Stimulated activated effector memory CD8-positive, alpha-beta T cell treated with anti-CD3 and anti-CD28 coated beads, Interleukin-12 subunit alpha, Interleukin-12 subunit beta, amount 100 ng/mL, for 72 hours (primary cell): Measurements from ENCODE around the gene AGAP1.

Experiments used
- ATAC-seq: fragments of 150-1000 bp; cut with Tn5 transposase; 2 replicates; pipeline ENCODE4 v1.10.0; 2021
- DNase-seq, 2 donors: peaks; one replicate each; pipeline ENCODE4 v3.0.0; 2021 to 2022; ENCODE audit warnings: low spot score in 2 of 2
- H3K27ac Mint-ChIP-seq: one replicate; pipeline ENCODE4 v1.8.0; 2022; ENCODE audit warnings: mild to moderate bottlenecking, mixed read lengths
- H3K36me3 Mint-ChIP-seq: one replicate; pipeline ENCODE4 v1.8.0; 2022; ENCODE audit warnings: mild to moderate bottlenecking, mixed read lengths
- H3K4me1 Mint-ChIP-seq: one replicate; pipeline ENCODE4 v1.8.0; 2022; ENCODE audit warnings: mixed read lengths
- H3K4me3 Mint-ChIP-seq: one replicate; pipeline ENCODE4 v1.8.0; 2022; ENCODE audit warnings: mild to moderate bottlenecking, mixed read lengths
- H3K9me3 Mint-ChIP-seq: one replicate; pipeline ENCODE4 v1.8.0; 2022; ENCODE audit warnings: mixed read lengths

AGAP1 gene

GRCh38 chr2:235844561-235844960 lies 350.7 kb downstream of the AGAP1 start:
- H3K9me3 Mint-ChIP-seq = no peaks in the 10 kb centered on the region
- H3K27ac Mint-ChIP-seq = no peak overlapping the region
- no peak overlapping the region for H3K4me3 Mint-ChIP-seq
- H3K36me3 Mint-ChIP-seq = no peaks in the 10 kb centered on the region
- ATAC-seq = no peak
- DNase-seq = no peak
- peaks cover 27% of the 10 kb centered on the region for H3K4me1 Mint-ChIP-seq

DNA sequence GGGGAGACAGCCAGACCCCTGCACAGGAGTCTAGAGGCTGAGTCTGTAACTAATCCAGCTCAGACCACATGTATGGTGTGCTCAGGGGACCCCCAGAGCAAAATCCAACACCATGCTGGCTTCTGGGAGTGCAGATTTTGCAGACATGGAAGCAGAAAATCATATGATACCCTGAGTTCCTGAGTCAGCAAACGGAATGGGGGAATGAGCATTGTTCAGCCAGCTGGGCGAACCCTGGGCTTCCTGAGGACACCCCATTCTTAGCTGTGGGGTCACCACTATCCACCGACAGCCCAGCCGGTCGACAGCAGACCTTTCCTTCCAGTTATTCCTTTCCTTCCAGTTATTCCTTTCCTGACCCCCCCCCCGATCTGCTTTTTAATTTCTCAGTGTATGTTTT lies 351.4 kb downstream of the AGAP1 start:
- H3K27ac Mint-ChIP-seq = no peak overlapping the region
- DNase-seq (no peak), ATAC-seq (no peak)
- H3K4me3 Mint-ChIP-seq = no peak overlapping the region
- no peaks in the 10 kb centered on the region for H3K36me3 Mint-ChIP-seq
- H3K9me3 Mint-ChIP-seq = no peaks in the 10 kb centered on the region
- H3K4me1 Mint-ChIP-seq = peaks cover 31% of the 10 kb centered on the region

- no peak for ATAC-seq
- Mint-ChIP-seq H3K4me3 (no peak overlapping the region), H3K27ac (no peak overlapping the region), H3K4me1 (peaks cover 27% of the 10 kb centered on the region), H3K9me3 (no peaks in the 10 kb centered on the region), H3K36me3 (no peaks in the 10 kb centered on the region)
- no peak for DNase-seq
Measured at GRCh38 chr2:235847576-235847975, 353.7 kb downstream of the AGAP1 start.

DNA sequence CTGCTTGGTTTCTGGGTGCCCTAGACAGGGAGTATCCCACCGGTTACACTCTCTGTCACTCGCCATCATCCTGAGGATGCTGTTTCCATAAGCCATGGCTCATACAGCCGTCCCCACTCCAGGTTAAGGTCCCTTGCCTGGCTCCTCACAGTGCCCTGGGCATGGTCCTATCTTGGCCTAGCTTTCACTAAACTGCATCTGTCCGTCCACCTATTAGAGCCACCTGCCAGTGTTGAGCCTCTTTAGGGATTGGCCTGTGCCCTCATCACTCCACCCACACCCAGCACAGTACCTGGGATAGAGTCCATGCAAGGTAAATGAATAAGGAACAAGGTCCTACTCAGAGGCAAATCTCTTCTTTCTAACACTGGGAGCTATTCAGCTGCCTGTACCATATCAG lies 354.2 kb downstream of the AGAP1 start:
- DNase-seq = no peak
- no peaks in the 10 kb centered on the region for H3K36me3 Mint-ChIP-seq
- no peaks in the 10 kb centered on the region for H3K9me3 Mint-ChIP-seq
- H3K4me1 Mint-ChIP-seq = peaks cover 26% of the 10 kb centered on the region
- no peak overlapping the region for H3K4me3 Mint-ChIP-seq
- H3K27ac Mint-ChIP-seq = no peak overlapping the region
- ATAC-seq = no peak

DNA sequence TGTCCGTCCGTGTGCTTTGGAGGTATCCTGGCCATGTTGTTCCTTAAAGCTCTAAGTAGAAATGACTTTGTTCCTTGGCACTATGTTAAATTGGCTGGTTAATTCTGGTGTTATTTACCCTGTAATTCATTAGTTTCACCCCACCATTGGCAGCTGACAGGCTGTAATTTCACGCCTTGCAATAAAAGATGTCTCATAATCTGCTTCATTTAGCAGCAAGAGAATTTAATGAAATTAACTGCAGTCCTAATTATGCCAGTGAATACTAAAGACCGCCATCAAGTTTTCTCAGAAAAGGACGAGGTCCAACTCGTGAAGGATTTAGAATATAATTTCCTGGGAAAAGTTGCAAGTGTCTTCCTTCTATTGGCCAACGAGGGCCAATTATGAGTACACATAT lies 355.1 kb downstream of the AGAP1 start:
- Mint-ChIP-seq H3K4me3 (no peak overlapping the region), H3K36me3 (no peaks in the 10 kb centered on the region), H3K4me1 (peaks cover 17% of the 10 kb centered on the region), H3K9me3 (no peaks in the 10 kb centered on the region), H3K27ac (no peak overlapping the region)
- no peak for ATAC-seq
- no peak for DNase-seq

- H3K4me1 Mint-ChIP-seq = peaks cover 11% of the 10 kb centered on the region
Measured at GRCh38 chr2:235849489-235849888, 355.6 kb downstream of the AGAP1 start.

DNA sequence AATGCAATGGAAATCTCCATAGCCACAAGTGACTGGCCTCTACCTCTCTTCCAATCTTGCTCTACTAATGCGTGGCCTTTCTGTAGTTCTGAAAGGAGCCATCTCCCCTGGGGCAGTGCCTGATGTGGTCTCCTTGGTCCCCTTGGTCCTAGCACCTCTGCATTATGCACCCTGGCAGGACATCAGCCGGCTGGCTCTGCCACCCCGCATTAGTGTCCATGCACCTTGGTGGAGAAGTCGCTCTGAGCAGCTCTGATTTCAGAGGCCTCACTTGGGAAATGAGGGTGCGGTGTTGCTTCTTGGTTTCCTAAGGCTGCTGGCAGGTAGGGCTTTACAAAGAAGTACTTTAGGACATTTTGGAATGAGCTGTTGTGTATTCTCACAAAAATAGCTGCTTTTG lies 356.4 kb downstream of the AGAP1 start:
- ATAC-seq = no peak
- Mint-ChIP-seq H3K4me3 (no peak overlapping the region), H3K27ac (no peak overlapping the region), H3K36me3 (no peaks in the 10 kb centered on the region), H3K4me1 (peaks cover 7% of the 10 kb centered on the region), H3K9me3 (no peaks in the 10 kb centered on the region)
- DNase-seq = no peak

More at GRCh38 chr2:235849489-235849888, 355.6 kb downstream of the AGAP1 start:
- Mint-ChIP-seq H3K4me3 (no peak overlapping the region), H3K36me3 (no peaks in the 10 kb centered on the region), H3K27ac (no peak overlapping the region), H3K9me3 (no peaks in the 10 kb centered on the region)
- no peak for ATAC-seq
- DNase-seq = no peak

- no peaks in the 10 kb centered on the region for H3K36me3 Mint-ChIP-seq
- H3K9me3 Mint-ChIP-seq = no peaks in the 10 kb centered on the region
Measured at GRCh38 chr2:235850771-235851551, 357.1 kb downstream of the AGAP1 start.

DNA sequence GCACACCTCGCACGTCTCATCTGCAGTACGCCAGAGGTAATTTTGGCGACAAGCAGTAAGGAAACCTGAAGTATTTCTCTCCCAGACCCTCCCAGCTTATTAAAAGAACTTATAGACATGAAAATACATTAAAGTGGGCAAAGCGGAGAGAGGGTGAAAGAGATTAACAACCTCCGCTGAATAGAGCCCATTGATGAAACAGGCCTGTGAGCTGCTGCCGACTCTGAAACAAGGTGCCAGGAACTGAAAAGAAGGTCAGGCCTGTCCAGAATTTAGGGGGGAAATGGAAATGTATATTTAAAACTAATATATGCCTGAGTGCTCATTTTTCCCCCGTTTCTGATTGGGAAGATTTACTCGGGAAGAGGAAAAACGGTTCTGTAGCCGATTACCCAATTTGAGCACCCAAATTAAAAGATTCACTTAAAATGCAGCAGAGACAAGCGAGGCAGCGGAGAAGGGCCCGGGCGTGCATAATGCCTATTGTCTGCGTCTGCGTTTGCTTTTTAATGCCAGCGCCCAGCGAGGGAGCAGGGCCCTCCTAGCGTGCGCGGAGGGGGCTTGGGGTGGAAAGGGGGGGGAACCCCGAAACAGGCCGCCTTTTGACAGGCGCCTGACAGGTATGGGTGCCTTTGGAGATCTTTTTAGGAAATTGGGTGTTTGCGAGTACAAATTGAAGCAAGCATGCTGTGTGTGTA lies 358.1 kb downstream of the AGAP1 start:
- no peak for DNase-seq
- ATAC-seq = no peak
- no peaks in the 10 kb centered on the region for H3K36me3 Mint-ChIP-seq
- no peaks in the 10 kb centered on the region for H3K9me3 Mint-ChIP-seq
- H3K4me1 Mint-ChIP-seq = peaks cover 7% of the 10 kb centered on the region
- H3K27ac Mint-ChIP-seq = no peak overlapping the region
- H3K4me3 Mint-ChIP-seq = no peak overlapping the region

More at GRCh38 chr2:235850771-235851551, 357.1 kb downstream of the AGAP1 start:
- Mint-ChIP-seq H3K27ac (no peak overlapping the region), H3K4me1 (peaks cover 7% of the 10 kb centered on the region), H3K4me3 (no peak overlapping the region)
- DNase-seq = no peak
- ATAC-seq = no peak

GRCh38 chr2:235852526-235852920 lies 358.7 kb downstream of the AGAP1 start:
- DNase-seq = no peak
- Mint-ChIP-seq H3K4me3 (no peak overlapping the region), H3K36me3 (no peaks in the 10 kb centered on the region), H3K4me1 (peaks cover 7% of the 10 kb centered on the region), H3K27ac (no peak overlapping the region), H3K9me3 (no peaks in the 10 kb centered on the region)
- ATAC-seq = no peak

DNA sequence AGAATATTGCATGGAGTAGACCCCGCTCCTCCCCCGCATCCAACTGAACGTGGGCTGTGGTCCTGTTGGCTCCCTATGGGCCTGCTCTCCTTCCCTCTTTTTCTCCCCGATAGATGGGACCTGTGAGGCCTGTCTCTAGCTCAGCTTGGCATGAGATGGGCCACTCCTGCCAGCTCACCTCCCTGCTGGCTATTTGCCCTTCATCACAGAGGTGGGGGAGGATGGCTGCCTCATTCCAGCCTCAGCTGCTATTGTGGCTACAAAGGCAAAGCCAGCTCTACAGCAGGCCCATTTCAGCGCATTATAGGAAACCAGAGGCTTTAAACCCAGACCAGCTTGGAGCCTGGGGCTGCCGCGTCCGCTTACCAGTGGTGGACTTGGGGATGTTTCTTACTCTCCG lies 360.4 kb downstream of the AGAP1 start:
- H3K27ac Mint-ChIP-seq = peak overlapping the region; percentile 72
- no peak overlapping the region for H3K4me3 Mint-ChIP-seq
- no peaks in the 10 kb centered on the region for H3K36me3 Mint-ChIP-seq
- DNase-seq (no peak), ATAC-seq (no peak)
- H3K9me3 Mint-ChIP-seq = no peaks in the 10 kb centered on the region
- H3K4me1 Mint-ChIP-seq = peaks cover 7% of the 10 kb centered on the region

DNA sequence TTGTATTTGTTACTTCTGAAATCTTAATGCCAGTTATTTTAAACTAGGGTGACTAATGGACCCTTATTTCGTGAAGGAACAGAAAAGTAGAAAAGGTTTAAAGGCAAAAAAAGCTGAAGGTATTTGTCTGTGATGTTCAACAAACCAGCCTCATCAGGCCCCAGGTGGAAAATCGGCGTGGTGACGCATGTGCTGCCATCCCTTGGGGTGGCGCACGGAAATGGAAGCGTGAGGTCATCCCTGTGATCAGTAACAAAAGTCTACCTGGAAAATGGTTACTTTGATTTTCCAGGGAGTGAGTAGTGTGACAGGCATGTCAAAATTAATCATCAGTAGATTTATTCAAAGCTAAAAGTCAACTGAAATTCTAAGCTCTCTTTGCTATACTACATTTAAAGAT lies 361.2 kb downstream of the AGAP1 start:
- Mint-ChIP-seq H3K4me3 (no peak overlapping the region), H3K36me3 (no peaks in the 10 kb centered on the region), H3K27ac (peak overlapping the region; percentile 72), H3K4me1 (peaks cover under 1% of the 10 kb centered on the region), H3K9me3 (no peaks in the 10 kb centered on the region)
- ATAC-seq = no peak
- no peak for DNase-seq

- Mint-ChIP-seq H3K36me3 (no peaks in the 10 kb centered on the region), H3K4me1 (no peaks in the 10 kb centered on the region), H3K9me3 (no peaks in the 10 kb centered on the region), H3K27ac (no peak overlapping the region), H3K4me3 (no peak overlapping the region)
- ATAC-seq (no peak), DNase-seq (no peak)
Measured at GRCh38 chr2:235856151-235856854, 362.5 kb downstream of the AGAP1 start.

- no peaks in the 10 kb centered on the region for H3K9me3 Mint-ChIP-seq
- DNase-seq (no peak), ATAC-seq (no peak)
- peaks cover under 1% of the 10 kb centered on the region for H3K4me1 Mint-ChIP-seq
- no peaks in the 10 kb centered on the region for H3K36me3 Mint-ChIP-seq
- H3K27ac Mint-ChIP-seq = no peak overlapping the region
- no peak overlapping the region for H3K4me3 Mint-ChIP-seq
Measured at GRCh38 chr2:235857598-235857997, 363.8 kb downstream of the AGAP1 start.

- Mint-ChIP-seq H3K4me1 (peaks cover 11% of the 10 kb centered on the region), H3K36me3 (no peaks in the 10 kb centered on the region), H3K9me3 (no peaks in the 10 kb centered on the region), H3K27ac (no peak overlapping the region), H3K4me3 (no peak overlapping the region)
- ATAC-seq (no peak), DNase-seq (no peak)
Measured at GRCh38 chr2:235858881-235859280, 365.0 kb downstream of the AGAP1 start.

- no peak overlapping the region for H3K27ac Mint-ChIP-seq
- H3K36me3 Mint-ChIP-seq = no peaks in the 10 kb centered on the region
- DNase-seq = no peak
- H3K4me1 Mint-ChIP-seq = peaks cover 12% of the 10 kb centered on the region
- no peak for ATAC-seq
- H3K4me3 Mint-ChIP-seq = no peak overlapping the region
- H3K9me3 Mint-ChIP-seq = no peaks in the 10 kb centered on the region
Measured at GRCh38 chr2:235859651-235860050, 365.8 kb downstream of the AGAP1 start.
